HFF-Myc (cell line): ENCODE measurements around the gene CUX1.

ENCODE experiments used
- DNase-seq: peaks from one replicate; pipeline ENCODE4 v3.0.0-alpha.2; 2011; ENCODE audit warnings: low read depth; ENCODE audit errors: extremely low read depth
- H3K4me3 ChIP-seq: replicated peaks from 2 replicates; pipeline ENCODE4 v1.5.1; 2011; ENCODE audit warnings: low read depth, mild to moderate bottlenecking, control low read depth, low read length
- CTCF ChIP-seq: IDR thresholded peaks from 2 replicates; pipeline ENCODE4 v1.5.1; 2012; ENCODE audit warnings: mild to moderate bottlenecking, low read depth, low read length, control low read depth; ENCODE audit errors: missing control alignments

Gene CUX1

DNA sequence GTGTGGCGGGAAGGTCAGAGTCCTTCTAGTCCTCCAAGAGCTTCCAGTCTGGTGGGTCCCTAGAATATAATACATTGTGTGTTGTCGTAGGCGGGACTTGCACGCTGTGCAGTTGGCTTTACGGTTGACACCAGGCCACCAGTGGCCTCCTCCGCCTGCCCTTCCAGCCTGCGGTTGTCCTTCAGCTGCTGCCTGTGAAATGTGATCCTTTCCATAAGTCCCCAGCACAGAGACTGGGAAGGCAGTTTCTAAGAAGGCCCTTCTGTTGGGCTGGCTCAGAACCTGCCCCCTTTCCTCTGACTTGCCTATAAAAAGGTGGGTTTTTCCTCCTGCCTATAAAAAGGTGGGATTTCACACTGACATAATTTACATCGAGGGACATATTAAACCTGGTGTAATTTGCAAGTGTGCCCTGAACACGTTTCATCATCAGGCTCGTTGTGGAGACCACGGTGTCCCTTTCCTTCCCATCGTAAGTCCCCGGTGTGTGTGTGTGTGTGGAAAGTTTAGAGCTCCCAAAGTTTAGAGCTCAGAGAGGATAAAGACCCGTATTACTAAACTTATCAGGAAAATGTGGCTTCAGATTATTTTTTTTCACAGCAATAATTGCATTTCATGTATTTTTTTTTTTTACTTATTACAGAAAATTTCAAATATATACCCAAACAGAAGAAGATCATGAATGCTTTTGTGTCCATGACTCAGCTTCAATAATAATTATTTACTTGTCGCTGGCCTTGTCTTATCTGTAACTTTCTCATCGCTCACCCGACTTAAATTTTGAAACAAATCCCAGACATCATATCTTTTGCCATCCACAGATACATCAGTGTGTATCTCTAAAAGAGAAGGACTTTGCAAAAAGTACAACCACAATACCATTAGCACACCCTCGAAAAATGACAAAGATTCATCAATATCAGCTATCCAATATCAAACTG lies 45.1 kb downstream of the CUX1 start:
- DNase-seq = no peak
- H3K4me3 ChIP-seq = no peak overlapping the region
- no peak for TF ChIP-seq CTCF

DNA sequence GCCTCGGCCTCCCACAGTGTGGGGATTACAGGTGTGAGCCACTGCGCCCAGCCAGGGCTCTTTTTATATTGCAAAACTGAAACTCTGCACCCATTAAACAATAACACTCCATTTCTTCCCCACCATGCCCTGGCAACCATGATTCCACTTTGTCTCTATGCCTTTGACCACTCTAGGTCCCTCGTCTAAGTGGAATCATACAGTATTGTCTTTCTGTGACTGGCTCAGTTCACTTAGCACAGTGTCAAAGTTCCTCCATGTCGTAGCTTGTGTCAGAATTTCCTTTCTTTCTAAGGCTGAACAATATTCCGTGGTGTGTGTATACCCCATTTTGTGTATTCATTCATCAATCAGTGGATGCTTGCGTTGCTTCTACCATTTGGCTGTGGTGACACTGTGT lies 46.2 kb downstream of the CUX1 start:
- no peak for TF ChIP-seq CTCF
- DNase-seq = no peak
- no peak overlapping the region for H3K4me3 ChIP-seq

DNA sequence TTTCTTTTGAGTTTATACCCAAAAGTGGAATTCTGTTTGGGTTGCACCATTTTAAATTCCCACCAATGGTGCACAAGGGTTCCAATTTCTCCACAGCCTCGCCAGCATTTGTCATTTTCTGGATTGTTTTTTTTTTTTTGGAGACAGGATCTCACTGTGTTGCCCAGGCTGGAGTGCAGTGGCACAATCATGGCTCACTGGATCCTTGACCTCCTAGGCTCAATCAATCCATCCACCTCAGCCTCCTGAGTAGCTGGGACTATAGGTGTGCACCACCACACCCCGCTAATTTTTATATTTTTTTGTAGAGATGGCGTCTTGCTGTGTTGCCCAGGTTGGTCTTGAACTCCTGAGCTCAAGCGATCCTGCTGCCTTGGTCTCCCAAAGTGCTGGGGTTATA lies 46.6 kb downstream of the CUX1 start:
- DNase-seq = no peak
- no peak for TF ChIP-seq CTCF
- H3K4me3 ChIP-seq = no peak overlapping the region

GRCh38 chr7:101865031-101865430 lies 47.6 kb downstream of the CUX1 start:
- no peak for TF ChIP-seq CTCF
- no peak for DNase-seq
- H3K4me3 ChIP-seq = no peak overlapping the region

- no peak overlapping the region for H3K4me3 ChIP-seq
- no peak for DNase-seq
- TF ChIP-seq CTCF = no peak
These were observed 48.0 kb downstream of the CUX1 start for GRCh38 chr7:101865455-101865854.

DNA sequence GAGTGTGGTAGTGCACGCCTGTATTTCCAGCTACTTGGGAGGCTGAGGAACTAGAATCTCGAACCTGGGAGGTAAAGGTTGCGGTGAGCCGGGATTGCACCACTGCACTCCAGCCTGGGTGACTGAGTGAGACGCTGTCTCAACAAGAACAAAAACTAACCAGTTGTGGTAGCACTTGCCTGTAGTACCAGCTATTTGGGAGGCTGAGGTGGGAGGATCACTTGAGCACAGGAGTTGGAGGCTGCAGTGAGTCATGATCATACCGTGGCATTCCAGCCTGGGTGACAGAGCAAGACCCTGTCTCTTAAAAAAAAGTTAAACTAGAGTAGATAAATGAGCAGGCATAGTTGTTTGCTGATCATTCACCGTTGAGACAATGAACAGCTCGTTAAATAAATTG lies 48.9 kb downstream of the CUX1 start:
- no peak for TF ChIP-seq CTCF
- no peak overlapping the region for H3K4me3 ChIP-seq
- no peak for DNase-seq
